Measurements from ENCODE around the gene RAB5B. TPM values are rescaled to one million over a fixed set of nuclear protein-coding genes. Genes with fewer than 3 reads are reported as not detected.

Gene RAB5B
- total and polyA plus RNA-seq, 4 donors: 64.5 to 118 (median 91.3) TPM

GRCh38 chr12:55942577-55943136 is 31.2 kb upstream of the RAB5B start:
- H3K4me1 ChIP-seq (ENCODE audit: control insufficient read depth in 5 of 5, insufficient read depth in 5 of 5, low read length in 5 of 5): peaks cover 0 to 6% (median 0%) of the 10 kb centered on the region in 5 donors
- H3K27me3 ChIP-seq (ENCODE audit: control insufficient read depth in 3 of 3, insufficient read depth in 3 of 3, low read length in 2 of 3): no peaks in the 10 kb centered on the region
- H3K9ac ChIP-seq (ENCODE audit: insufficient read depth in 1 of 2, low read length in 2 of 2): no peak overlapping the region
- 97% methylated on average over 1 of the region's 1 CpG for WGBS, 2 donors
- no peak for TF ChIP-seq CTCF (IDR thresholded peaks at IDR 0.05; ENCODE audit: control extremely low read depth, extremely low read depth)
- no peak for DNase-seq
- peaks cover 0 to 9% (median 1%) of the 10 kb centered on the region in 4 donors for H3K36me3 ChIP-seq (ENCODE audit: control insufficient read depth in 4 of 4, insufficient read depth in 4 of 4, low read length in 4 of 4)
- H3K9me3 ChIP-seq (ENCODE audit: control insufficient read depth in 4 of 4, insufficient read depth in 3 of 4, low read length in 3 of 4): no peaks in the 10 kb centered on the region
- no peak overlapping the region for H3K27ac ChIP-seq (ENCODE audit: low read depth in 1 of 2, low read length in 1 of 2)
- H3K4me3 ChIP-seq: no peak overlapping the region
- ATAC-seq (ENCODE audit: insufficient read depth, low FRiP score): no peak

- ATAC-seq (ENCODE audit: insufficient read depth, low FRiP score): no peak
- no peak overlapping the region for H3K9ac ChIP-seq (ENCODE audit: insufficient read depth in 1 of 2, low read length in 2 of 2)
- peaks cover 0 to 9% (median 2%) of the 10 kb centered on the region in 4 donors for H3K36me3 ChIP-seq (ENCODE audit: control insufficient read depth in 4 of 4, insufficient read depth in 4 of 4, low read length in 4 of 4)
- WGBS, 2 donors: 84 to 94% methylated on average over 6 of the region's 6 CpGs
- H3K4me3 ChIP-seq: no peak overlapping the region
- DNase-seq: no peak
- H3K27ac ChIP-seq (ENCODE audit: low read depth in 1 of 2, low read length in 1 of 2): no peak overlapping the region
- no peaks in the 10 kb centered on the region for H3K4me1 ChIP-seq (ENCODE audit: control insufficient read depth in 5 of 5, insufficient read depth in 5 of 5, low read length in 5 of 5)
- no peak for TF ChIP-seq CTCF (IDR thresholded peaks at IDR 0.05; ENCODE audit: control extremely low read depth, extremely low read depth)
- no peaks in the 10 kb centered on the region for H3K9me3 ChIP-seq (ENCODE audit: control insufficient read depth in 4 of 4, insufficient read depth in 3 of 4, low read length in 3 of 4)
- no peaks in the 10 kb centered on the region for H3K27me3 ChIP-seq (ENCODE audit: control insufficient read depth in 3 of 3, insufficient read depth in 3 of 3, low read length in 2 of 3)
Measured at GRCh38 chr12:55946553-55946952, 27.3 kb upstream of the RAB5B start.

- H3K9me3 ChIP-seq (ENCODE audit: control insufficient read depth in 4 of 4, insufficient read depth in 3 of 4, low read length in 3 of 4): peaks cover 0 to 2% (median 0%) of the 10 kb centered on the region in 4 donors
- no peak overlapping the region for H3K9ac ChIP-seq (ENCODE audit: insufficient read depth in 1 of 2, low read length in 2 of 2)
- no peak overlapping the region for H3K27ac ChIP-seq (ENCODE audit: low read depth in 1 of 2, low read length in 1 of 2)
- no peak overlapping the region for H3K4me3 ChIP-seq
- WGBS, 2 donors: 88 to 92% methylated on average over 4 of the region's 4 CpGs
- peaks cover 0 to 3% (median 0%) of the 10 kb centered on the region in 5 donors for H3K4me1 ChIP-seq (ENCODE audit: control insufficient read depth in 5 of 5, insufficient read depth in 5 of 5, low read length in 5 of 5)
- no peak for TF ChIP-seq CTCF (IDR thresholded peaks at IDR 0.05; ENCODE audit: control extremely low read depth, extremely low read depth)
- peaks cover 0 to 18% (median 7%) of the 10 kb centered on the region in 4 donors for H3K36me3 ChIP-seq (ENCODE audit: control insufficient read depth in 4 of 4, insufficient read depth in 4 of 4, low read length in 4 of 4)
- no peaks in the 10 kb centered on the region for H3K27me3 ChIP-seq (ENCODE audit: control insufficient read depth in 3 of 3, insufficient read depth in 3 of 3, low read length in 2 of 3)
- DNase-seq (no peak), ATAC-seq (ENCODE audit: insufficient read depth, low FRiP score) (no peak)
Measured at GRCh38 chr12:55955344-55955743, 18.5 kb upstream of the RAB5B start.

Data from lung (tissue), 12 donors.